Thymus (tissue), 11 donors: ENCODE measurements around the gene IREB2. TPM values are rescaled to one million over a fixed set of nuclear protein-coding genes. Genes with fewer than 3 reads are reported as not detected.
A peak's percentile ranks its signal among the peaks of the same experiment; 100 is the strongest.
"Not testable (repeated sequence)": the region's sequence is repeated elsewhere in the genome, so short reads cannot be mapped to it uniquely, and the experiment has no call there.

Experiments
- DNase-seq, 9 donors: peaks; one replicate each; pipeline ENCODE4 v3.0.0-alpha.2; 2013; ENCODE audit warnings: low spot score in 9 of 9, low read depth in 6 of 9, missing footprints in 1 of 9
- H3K27ac ChIP-seq, 2 donors: one replicate each; pipeline ENCODE4 v1.5.1; 2013; ENCODE audit warnings: control low read depth in 1 of 2, low read depth in 1 of 2, low read length in 1 of 2, mild to moderate bottlenecking in 1 of 2, moderate library complexity in 1 of 2
- H3K27me3 ChIP-seq, 2 donors: one replicate each; pipeline ENCODE4 v1.5.1; 2013; ENCODE audit warnings: low read length in 1 of 2; ENCODE audit not compliant: control insufficient read depth in 2 of 2, insufficient read depth in 1 of 2
- H3K36me3 ChIP-seq, 2 donors: one replicate each; pipeline ENCODE4 v1.5.1; 2013; ENCODE audit warnings: low read length in 1 of 2, mild to moderate bottlenecking in 1 of 2, moderate library complexity in 1 of 2; ENCODE audit not compliant: control insufficient read depth in 2 of 2, insufficient read depth in 2 of 2
- H3K4me1 ChIP-seq, 2 donors: one replicate each; pipeline ENCODE4 v1.5.1; 2013; ENCODE audit warnings: low read length in 2 of 2; ENCODE audit not compliant: control insufficient read depth in 2 of 2, insufficient read depth in 2 of 2
- H3K4me3 ChIP-seq, 2 donors: one replicate each; pipeline ENCODE4 v1.5.1; 2013; ENCODE audit warnings: low read length in 2 of 2, control low read depth in 1 of 2, mild to moderate bottlenecking in 1 of 2
- H3K9me3 ChIP-seq, 2 donors: one replicate each; pipeline ENCODE4 v1.5.1; 2013; ENCODE audit warnings: low read length in 1 of 2, mild to moderate bottlenecking in 1 of 2; ENCODE audit not compliant: control insufficient read depth in 2 of 2, insufficient read depth in 1 of 2
- WGBS: extraction: QIAGEN DNeasy Blood & Tissue Kit; methylation state at CpG from one replicate; pipeline ENCODE4 v1.1.7; 2013; 5-methylcytosine and 5-hydroxymethylcytosine counted together
- polyA plus RNA-seq: library from polyadenylated mRNA; stranded (reverse); fragments of 200-250 nt; gene quantifications from one replicate; pipeline ENCODE4 v1.2.3, GENCODE V29; 2013
- total RNA-seq: library from RNA; stranded (reverse); fragments of 120-200 nt; gene quantifications from one replicate; pipeline ENCODE4 v1.2.4, GENCODE V29; 2013
- donor health status: healthy.

IREB2 gene
- total and polyA plus RNA-seq, 2 donors = 20.5 to 20.6 TPM

DNA sequence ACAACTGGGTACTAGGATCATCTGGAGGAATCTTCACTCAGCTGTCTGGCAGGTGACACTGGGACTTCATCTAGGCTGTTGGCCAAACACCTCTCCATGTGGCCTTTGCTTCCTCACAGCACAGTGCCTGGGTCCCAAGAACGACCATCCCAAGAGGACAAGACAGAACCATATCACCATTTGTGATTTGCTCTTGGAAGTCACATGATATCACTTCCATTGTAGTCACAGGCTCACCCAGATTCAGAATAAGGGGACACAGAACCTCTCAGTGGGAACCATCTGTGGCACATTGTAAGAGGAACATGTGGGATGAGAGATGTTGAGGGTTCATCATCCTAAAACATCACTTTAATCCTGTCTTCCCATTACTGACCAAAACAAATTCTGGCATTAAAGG, 100.3 kb downstream of the IREB2 start:
- no peak for DNase-seq
- peaks cover 4 to 5% of the 10 kb centered on the region in 2 donors for H3K4me1 ChIP-seq
- H3K27ac ChIP-seq = no peak overlapping the region
- no peaks in the 10 kb centered on the region for H3K27me3 ChIP-seq
- H3K36me3 ChIP-seq = peaks cover 3 to 13% of the 10 kb centered on the region in 2 donors
- no peaks in the 10 kb centered on the region for H3K9me3 ChIP-seq
- WGBS = 89% methylated on average over 1 of the region's 1 CpG
- H3K4me3 ChIP-seq = no peak overlapping the region

DNA sequence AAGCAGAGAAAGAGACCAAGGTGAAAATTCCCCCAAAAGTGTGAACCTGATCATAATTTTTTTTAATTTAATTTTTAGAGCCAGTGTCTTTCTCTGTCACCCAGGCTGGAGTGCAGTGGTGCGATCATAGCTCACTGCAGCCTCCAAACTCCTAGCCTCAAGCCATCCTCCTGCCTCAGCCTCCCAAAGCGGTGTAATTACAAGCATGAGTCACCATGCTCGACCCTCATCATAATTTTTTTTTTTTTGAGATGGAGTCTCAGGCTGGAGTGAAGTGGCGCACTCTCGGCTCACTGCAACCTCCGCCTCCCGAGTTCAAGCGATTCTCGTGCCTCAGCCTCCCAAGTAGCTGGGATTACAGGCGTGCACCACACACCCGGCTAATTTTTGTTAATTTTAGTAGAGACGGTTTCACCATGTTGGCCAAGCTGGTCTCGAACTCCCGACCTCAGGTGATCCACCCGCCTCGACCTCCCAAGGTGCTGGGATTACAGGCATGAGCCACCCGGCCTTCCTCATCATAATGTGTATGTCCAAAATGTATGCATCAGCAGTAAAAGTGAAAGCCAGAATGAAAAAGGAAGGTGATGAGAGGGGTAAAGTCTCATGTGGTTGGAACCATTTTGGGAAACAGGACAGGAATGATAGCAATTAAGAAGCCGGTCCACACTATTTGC, 101.6 kb downstream of the IREB2 start:
- H3K9me3 ChIP-seq, H3K4me1 ChIP-seq, H3K27me3 ChIP-seq: not testable (repeated sequence)
- peak in 2 of 9 donors; percentile 21 to 44 for DNase-seq
- WGBS = 82% methylated on average over 18 of the region's 18 CpGs
- Histone ChIP-seq H3K4me3 (peak overlapping the region; percentile 91 to 92), H3K36me3 (peaks cover 3 to 20% of the 10 kb centered on the region in 2 donors), H3K27ac (peak overlapping the region; percentile 94 to 97)

DNA sequence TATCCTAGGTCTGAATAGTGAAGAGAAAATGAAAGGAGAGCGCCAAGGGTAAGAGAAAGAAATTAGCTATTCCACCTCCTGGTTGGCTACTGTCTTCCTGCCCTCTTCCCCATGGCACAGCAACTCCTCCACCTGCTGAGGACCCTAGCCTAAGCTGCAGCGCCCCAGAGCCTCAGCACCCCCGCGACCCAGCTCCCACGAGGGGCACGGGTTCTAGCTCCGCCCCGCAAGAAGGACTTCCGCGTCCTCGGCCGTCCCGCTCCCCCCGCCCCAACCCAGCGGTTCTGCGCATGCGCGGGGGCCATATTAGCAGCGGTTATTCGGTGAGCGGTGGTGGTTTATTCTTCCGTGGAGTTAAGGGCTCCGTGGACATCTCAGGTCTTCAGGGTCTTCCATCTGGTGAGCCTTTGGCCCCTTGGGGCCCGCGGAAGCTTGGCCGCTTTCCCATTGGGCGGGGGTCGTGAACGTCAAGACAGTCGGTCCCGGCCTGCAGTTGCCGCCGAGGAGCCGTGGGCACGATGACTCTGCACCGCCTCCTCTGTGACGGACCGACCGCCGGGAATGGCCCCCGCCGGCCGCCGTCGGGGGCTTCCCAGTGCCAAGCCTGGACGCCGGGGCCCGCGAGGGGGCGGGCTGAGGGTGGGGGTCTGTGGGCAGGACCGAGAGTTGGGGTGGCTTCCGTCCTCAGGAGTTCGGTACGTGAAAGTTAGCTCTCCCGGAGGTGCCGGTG, 102.3 kb downstream of the IREB2 start, which contains the start of gene PSMA4:
PSMA4 (plus strand) TSS at position 304 of the 730 bp plus-strand sequence. CDS start 1,484 bp downstream, outside the sequence.
- Histone ChIP-seq H3K4me3 (peak within 1 kb of the TSS; percentile 91 to 92), H3K4me1 (peaks cover 4 to 5% of the 10 kb centered on the region in 2 donors), H3K27ac (peak within 1 kb of the TSS; percentile 94 to 97), H3K27me3 (no peaks in the 10 kb centered on the region), H3K36me3 (peaks cover 5 to 26% of the 10 kb centered on the region in 2 donors), H3K9me3 (no peaks in the 10 kb centered on the region)
- WGBS = under 1% methylated on average over 56 of the region's 56 CpGs
- DNase-seq = peak; percentile 79 to 95 (median 88)

DNA sequence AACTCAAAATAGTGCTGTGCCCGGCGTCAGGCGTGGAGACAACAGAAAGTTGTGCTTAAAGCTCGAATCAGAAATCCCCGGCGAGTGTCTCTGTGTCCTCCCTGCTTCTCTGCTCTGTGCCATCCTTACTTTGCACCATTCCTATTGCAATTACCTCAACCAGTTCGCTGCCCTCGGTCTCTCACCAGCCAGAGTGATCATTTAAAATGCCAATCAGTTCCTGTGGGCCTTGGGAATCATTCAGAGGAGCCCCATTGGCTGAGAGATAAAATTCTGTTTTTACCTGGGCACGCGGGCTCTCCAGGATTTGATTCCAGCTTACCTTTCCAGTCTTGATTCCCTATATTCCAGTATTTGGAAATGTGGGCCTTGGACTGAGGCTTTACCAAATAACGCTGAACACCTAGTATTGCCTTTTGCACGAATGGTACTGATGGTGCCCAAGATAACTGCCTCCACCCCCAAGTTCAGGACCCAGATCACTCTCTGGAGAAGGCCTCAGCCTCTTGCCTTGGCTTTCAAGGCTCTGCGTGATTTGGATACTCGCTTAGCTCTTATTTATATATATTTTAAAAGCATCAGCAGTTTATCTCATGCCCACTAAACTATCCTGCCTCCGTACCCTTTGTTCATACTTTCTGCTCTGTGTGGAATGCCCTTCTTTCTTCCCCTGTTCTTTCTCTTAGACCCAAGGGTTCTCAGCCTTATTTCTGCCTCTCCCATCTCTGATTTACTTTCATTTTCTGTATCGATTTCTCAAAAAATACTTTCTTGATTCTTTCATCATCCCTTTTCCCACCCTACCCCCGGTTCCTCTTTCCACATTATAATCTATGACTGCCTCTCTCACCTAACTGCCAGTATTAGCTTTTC, 103.1 kb downstream of the IREB2 start:
- 5% methylated on average over 17 of the region's 17 CpGs for WGBS
- Histone ChIP-seq H3K27ac (peak overlapping the region; percentile 94 to 97), H3K27me3 (no peaks in the 10 kb centered on the region), H3K36me3 (peaks cover 10 to 35% of the 10 kb centered on the region in 2 donors), H3K4me1 (peaks cover 4 to 5% of the 10 kb centered on the region in 2 donors), H3K4me3 (peak overlapping the region; percentile 91 to 92), H3K9me3 (no peaks in the 10 kb centered on the region)
- DNase-seq = peak in 6 of 9 donors; percentile 2 to 54 (median 24)

DNA sequence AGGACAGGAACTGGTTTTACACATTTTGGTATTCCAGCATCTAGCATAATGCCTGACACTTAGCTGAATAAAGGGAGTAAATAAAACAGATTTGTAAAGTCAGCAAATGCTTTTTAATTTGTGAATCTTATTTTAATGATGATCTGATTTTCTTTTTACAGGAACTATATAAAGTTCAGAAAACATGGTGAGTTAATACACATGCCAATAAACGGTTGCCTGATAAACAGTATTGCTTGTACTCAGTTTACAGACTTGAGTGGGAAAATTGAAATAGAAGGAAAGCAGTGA, 103.7 kb downstream of the IREB2 start:
- no peak for DNase-seq
- Histone ChIP-seq H3K4me3 (peak overlapping the region; percentile 91 to 92), H3K9me3 (no peaks in the 10 kb centered on the region), H3K4me1 (peaks cover 4 to 5% of the 10 kb centered on the region in 2 donors), H3K27me3 (no peaks in the 10 kb centered on the region), H3K36me3 (peaks cover 12 to 40% of the 10 kb centered on the region in 2 donors), H3K27ac (no peak overlapping the region)
- WGBS = 67% methylated on average over 1 of the region's 1 CpG

DNA sequence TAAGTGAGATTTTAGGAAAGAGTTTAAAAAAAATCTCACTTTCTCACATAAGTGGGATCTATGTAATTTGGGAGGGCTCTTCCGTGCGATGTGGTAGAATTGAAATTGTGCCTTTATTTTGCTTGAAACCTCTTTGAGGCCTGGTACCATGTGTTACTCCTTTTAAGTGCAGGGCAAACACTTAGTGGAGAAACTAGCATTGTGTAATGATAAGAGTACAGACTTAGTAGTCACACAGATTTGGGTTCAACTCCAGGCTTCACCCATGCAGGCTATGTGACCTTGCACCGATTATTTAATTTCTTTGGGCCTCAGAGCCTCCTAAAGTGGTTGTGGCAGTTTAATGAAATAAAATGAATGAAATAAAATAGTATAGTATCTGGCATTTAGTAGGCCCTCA, 104.6 kb downstream of the IREB2 start:
- DNase-seq = no peak
- Histone ChIP-seq H3K27ac (no peak overlapping the region), H3K4me3 (no peak overlapping the region), H3K27me3 (no peaks in the 10 kb centered on the region), H3K4me1 (peaks cover 4 to 5% of the 10 kb centered on the region in 2 donors), H3K9me3 (no peaks in the 10 kb centered on the region), H3K36me3 (peaks cover 16 to 48% of the 10 kb centered on the region in 2 donors)
- WGBS = 97% methylated on average over 3 of the region's 3 CpGs

DNA sequence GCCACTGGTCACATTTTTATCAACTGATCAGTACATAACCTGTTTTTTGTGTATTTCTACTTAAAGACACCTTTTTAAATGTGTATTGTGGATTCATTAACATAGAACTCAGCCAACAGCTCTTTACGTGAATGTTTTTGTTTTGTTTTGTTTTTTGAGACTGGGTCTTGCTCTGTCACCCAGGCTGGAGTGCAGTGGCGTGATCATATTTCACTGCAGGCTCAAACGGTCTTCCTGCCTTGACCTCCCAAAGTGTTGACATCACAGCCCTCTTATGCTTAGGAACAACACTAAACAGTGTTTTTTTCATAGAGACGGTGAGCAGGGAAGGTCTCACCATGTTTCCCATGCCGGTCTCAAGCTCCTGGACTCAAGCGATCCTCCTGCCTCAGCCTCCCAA, 112.2 kb downstream of the IREB2 start:
- no peak for DNase-seq
- H3K27ac ChIP-seq = no peak overlapping the region
- H3K27me3 ChIP-seq = no peaks in the 10 kb centered on the region
- no peaks in the 10 kb centered on the region for H3K4me1 ChIP-seq
- no peaks in the 10 kb centered on the region for H3K9me3 ChIP-seq
- peaks cover 38 to 57% of the 10 kb centered on the region in 2 donors for H3K36me3 ChIP-seq
- WGBS = 95% methylated on average over 6 of the region's 6 CpGs
- no peak overlapping the region for H3K4me3 ChIP-seq

DNA sequence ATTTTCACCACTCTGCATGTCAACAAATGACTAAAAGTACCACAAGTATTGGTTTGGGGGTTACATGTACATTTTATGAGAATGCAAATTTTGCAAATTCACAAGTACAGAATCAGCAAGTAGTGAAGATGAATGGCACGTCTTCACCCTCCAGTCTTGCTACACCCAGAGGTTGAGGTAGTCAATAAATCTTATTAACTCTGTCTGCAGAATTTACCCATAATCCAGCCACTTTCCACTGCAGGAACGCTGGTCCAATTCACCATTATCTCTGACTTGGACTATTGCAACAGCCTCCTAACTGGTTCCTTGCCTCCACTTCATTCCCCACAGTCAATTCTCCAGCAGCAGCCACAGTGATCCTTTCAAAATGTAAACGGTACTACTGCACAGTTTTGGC, 112.8 kb downstream of the IREB2 start:
- WGBS = 97% methylated on average over 3 of the region's 3 CpGs
- H3K4me3 ChIP-seq = no peak overlapping the region
- no peak for DNase-seq
- H3K27ac ChIP-seq = no peak overlapping the region
- H3K9me3 ChIP-seq = no peaks in the 10 kb centered on the region
- H3K36me3 ChIP-seq = peaks cover 34 to 51% of the 10 kb centered on the region in 2 donors
- H3K4me1 ChIP-seq = no peaks in the 10 kb centered on the region
- H3K27me3 ChIP-seq = no peaks in the 10 kb centered on the region
